ENCODE data around the gene GRM4.

Gene GRM4

DNA sequence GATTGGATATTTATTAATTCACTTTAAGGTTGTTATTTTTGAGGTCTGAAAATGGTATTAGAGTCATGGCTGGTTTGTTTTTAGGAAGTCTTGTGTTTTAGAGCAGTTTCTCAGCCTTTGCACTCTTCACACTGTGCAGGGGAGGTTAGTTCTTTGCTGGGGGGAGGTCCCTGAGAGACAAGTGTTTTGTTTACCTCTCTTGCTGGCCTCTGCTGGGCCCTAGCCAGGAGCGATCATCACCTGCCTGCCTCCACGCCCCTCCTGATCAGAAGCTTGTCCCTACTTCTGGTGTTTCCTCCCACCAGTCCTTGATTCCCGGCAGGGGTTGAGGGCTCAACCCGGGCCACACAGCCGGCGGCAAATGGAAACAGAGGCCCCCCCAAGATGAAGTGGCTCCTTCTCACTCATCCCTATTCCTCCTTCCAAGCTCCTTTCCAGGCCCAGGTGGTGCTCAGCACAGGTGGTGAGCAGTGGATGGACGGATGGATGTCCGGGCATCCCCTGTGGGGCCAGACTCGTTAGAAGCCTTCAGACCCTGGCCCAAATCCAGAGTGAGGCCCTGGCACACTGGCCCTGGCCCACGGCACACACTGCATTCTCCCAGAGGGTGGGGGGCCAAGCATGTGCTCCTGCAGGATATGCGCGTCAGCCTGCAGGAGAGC lies 51.3 kb downstream of the GRM4 start:
- H3K4me3 ChIP-seq (ENCODE audit: low read depth, low read length): no peak overlapping the region
- no peak for DNase-seq (ENCODE audit: low read depth)

DNA sequence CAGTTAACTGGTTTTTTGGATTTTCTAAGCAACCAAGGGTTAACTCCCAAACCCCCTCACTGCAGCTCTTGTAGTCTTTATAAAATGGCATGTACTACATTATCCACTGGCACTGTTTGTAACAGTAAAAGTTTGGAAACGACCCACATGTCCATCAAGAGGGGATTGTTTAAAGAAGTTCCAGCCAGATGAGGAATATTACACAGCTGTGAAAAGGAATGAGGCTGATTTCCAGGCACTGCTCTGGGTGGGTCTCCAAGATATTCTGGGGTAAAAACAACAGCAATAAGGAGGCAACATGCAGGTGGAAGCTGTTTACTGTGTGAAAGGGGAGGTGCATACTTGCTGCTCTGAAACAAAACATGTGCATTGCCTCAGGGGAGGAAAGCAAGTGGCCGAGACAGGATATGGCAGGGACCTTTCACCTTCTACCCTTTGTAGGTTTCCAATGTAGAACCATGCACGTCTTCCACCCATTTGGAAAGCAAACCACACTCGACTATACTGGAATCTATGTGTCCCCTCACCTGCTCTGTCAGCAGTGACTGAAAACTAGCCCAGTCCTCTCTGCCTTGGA lies 51.9 kb downstream of the GRM4 start:
- DNase-seq (ENCODE audit: low read depth): no peak
- H3K4me3 ChIP-seq (ENCODE audit: low read depth, low read length): no peak overlapping the region

DNA sequence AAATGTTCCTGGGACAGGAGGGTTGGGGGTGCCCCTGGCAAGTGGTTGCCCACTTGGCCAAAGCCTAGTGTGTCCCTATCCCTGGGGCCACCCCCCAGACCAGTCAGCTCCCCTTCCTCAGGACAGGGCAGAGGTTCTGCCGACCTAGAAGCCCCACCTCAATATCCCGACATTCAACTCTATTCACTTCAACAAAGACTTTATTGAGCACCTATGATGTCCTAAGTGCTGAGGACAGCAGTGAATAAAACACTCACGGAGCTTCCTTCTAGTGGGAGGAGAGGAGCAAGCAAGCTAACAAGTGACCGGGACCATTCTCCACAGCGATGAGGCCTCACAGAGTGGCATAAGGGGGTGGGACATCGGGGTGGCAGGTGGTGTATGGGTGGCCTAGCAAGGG lies 52.7 kb downstream of the GRM4 start:
- no peak for DNase-seq (ENCODE audit: low read depth)
- no peak overlapping the region for H3K4me3 ChIP-seq (ENCODE audit: low read depth, low read length)

DNA sequence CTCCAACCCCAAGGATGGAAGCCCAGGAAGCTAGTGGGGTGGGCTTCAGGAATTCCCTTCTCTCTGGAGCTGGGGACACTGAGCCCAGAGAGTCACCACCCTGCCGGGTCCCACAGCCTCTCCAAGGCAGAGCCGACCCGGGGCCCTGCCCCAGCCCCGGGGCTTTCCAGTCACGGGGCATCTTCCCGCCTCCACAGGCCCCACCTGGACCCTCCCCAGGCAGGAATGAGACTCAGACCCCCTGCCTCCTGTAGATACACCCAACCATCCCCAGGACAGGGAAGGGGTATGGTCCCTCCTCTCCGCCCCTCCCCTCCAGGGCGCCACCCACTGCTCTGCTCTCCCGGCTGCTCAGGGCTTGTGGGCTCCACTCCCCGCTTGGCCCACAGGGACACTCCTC lies 53.3 kb downstream of the GRM4 start:
- no peak overlapping the region for H3K4me3 ChIP-seq (ENCODE audit: low read depth, low read length)
- no peak for DNase-seq (ENCODE audit: low read depth)

GRCh38 chr6:34090935-34091334 lies 55.0 kb downstream of the GRM4 start:
- H3K4me3 ChIP-seq (ENCODE audit: low read depth, low read length): no peak overlapping the region
- no peak for DNase-seq (ENCODE audit: low read depth)

- no peak for DNase-seq (ENCODE audit: low read depth)
- H3K4me3 ChIP-seq (ENCODE audit: low read depth, low read length): no peak overlapping the region
Measured at GRCh38 chr6:34090529-34090928, 55.4 kb downstream of the GRM4 start.

DNA sequence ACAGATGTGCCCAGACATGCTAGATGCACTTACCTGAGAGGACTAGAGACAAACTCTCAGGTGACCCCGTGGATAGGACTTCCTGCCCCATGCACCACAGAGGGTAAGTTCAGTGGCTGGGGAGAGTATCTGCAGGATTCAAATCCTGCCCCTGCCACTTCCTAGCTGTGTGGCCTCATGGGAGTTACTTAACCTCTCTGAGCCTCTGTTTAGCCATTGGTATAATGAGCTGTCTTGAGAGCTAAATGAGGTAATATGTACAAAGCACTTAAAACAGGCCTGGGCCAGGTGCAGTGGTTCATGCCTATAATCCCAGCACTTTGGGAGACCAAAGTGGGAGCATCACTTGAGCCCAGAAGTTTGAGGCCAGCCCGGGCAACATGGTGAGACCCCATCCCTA lies 59.3 kb downstream of the GRM4 start:
- DNase-seq (ENCODE audit: low read depth): no peak
- H3K4me3 ChIP-seq (ENCODE audit: low read depth, low read length): no peak overlapping the region

DNA sequence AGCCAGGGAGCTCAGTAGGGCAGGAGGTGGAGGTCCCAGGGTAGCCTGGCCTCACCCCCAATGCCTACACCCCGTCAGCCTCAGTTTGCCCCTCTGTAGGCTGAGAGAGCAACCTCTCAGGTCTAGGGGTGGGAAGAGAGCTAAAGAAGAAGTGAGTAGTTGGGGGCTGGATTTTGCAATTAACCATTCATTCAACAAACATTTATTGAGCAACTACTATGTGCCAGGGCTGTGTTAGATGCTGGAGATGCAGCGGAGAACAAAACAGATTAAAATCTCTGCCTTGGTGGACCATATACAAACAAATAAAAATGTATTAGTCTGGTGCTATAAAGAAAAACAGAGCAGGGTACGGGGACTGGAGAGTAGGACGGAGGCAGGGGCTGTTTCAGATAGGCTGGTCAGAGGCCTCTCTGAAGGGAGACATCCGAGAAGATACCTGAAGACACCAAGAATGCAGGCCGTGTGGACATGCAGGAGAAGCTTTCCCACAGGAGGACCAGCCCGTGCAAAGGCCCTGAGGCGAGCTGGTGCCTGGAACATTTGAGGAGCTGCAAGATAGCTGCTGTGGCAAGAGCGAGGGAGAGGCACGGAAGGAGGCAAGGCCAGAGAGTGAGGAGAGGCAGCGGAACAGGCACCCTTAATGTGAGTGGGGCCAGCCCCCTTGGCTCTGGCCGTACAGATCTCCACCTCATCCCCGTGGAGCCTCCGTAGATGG lies 60.3 kb downstream of the GRM4 start:
- H3K4me3 ChIP-seq (ENCODE audit: low read depth, low read length): no peak overlapping the region
- no peak for DNase-seq (ENCODE audit: low read depth)

DNA sequence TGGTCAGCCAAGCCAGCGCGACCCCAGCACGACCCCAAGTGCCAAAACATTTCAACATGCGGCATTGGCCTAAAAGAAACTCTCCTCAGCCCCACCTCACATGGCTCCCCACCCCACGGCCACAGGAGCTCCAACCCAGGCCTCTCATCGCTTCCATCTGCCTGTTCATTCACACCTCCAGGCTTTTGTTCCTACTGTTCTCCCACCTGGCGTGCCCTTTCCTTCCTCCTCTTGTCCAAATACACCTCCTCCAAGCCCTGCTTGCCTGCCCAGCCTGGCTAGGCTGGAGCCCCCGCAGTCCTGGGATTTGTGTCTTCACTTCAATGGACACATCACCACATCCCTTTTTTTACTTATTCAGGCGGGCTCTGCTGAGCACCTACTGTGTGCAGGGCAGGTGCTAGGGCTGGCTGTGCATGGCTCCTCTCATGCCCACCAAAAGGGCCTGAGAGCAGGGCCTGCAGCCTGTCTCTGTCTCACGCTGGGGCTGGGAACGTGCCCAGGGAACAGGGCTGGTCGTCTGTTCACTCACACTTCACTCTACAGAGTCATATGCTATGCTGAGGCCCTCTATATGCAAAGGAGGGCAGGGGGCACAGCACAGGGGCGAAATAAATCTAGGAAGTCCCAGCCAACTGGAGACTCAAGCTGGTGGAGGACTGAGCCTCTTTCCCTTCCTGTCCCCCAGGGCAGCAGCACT lies 61.1 kb downstream of the GRM4 start:
- DNase-seq (ENCODE audit: low read depth): no peak
- H3K4me3 ChIP-seq (ENCODE audit: low read depth, low read length): no peak overlapping the region

DNA sequence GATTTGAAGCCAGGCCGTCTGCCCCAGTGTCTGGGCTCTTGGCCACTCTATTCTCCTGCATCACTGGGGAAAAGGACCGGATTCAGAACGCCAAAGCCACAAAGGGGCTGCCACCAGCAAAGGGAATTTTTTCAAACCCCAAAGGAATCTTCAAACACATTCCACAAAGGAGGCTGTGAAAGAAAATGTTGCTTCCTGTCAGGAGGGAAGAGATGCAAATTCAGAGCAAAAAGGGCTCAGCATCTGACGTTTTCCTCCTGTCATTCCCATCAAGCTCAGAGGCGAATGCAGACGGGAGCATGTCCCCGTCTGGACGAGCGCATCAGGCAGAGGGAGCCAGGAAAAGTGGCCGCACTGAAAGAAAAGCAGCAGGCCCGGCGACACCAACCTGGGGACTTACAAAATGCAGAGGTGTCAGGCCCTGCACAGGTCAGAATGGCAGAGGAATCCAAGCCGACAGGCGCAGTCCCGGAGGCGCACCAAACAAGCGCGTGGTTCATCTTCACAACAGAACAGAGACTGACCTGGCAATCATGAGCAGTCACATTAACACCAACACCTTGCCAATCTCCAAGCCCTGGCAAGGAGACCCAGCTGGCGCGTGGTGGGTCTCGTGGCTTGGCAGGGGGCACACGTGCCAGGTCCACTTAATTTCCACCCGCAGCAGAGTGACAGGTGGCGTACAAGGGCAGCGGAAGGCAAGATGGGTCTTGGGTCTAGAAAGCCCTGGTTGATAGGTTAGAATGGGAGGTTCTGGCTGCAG lies 62.8 kb downstream of the GRM4 start:
- DNase-seq (ENCODE audit: low read depth): no peak
- no peak overlapping the region for H3K4me3 ChIP-seq (ENCODE audit: low read depth, low read length)

DNA sequence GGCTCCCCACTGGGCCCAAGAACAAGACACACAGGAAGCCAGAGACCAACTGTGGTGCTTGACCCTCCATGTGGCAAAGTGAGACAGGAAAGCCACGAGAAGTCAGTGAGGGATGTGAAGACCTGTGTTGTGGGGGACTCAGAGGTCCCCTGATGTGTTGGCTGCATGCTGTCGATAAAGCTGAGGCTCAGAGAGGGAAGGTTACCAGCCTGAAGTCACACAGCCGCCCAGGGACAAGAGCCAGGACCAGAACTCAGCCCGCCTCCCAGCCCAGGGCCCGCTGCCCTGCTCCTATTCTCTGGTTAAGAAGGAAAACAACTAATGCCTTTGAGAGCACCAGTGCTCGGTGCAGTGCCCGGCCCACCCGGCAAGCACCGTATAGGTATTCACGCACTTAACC lies 63.5 kb downstream of the GRM4 start:
- DNase-seq (ENCODE audit: low read depth): no peak

GRCh38 chr6:34080357-34080756 lies 65.5 kb downstream of the GRM4 start:
- DNase-seq (ENCODE audit: low read depth): no peak
- H3K4me3 ChIP-seq (ENCODE audit: low read depth, low read length): no peak overlapping the region

More for the DNA sequence above, 63.5 kb downstream of the GRM4 start:
- H3K4me3 ChIP-seq (ENCODE audit: low read depth, low read length): no peak overlapping the region

DNA sequence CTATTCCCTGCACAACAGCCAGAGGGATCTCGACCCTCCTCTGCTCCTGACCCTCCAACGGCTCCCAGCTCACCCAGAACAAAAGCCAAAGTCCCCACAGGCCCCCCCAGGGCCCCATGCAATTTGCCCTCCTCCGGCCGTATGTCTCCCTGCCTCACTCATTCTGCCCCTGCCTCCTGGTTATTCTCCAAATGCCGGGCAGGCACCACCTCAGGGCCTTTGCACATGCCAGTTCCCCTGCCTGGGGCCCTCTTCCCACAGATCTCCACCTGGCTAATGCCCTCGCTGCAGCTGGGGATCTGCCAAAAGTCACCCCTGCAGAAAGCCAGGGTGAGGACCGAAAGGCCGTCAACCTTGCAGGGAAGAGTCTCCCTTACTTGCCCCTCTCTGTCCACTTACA lies 66.0 kb downstream of the GRM4 start:
- no peak for DNase-seq (ENCODE audit: low read depth)
- no peak overlapping the region for H3K4me3 ChIP-seq (ENCODE audit: low read depth, low read length)

GRCh38 chr6:34075906-34076305 lies 70.0 kb downstream of the GRM4 start:
- no peak for DNase-seq (ENCODE audit: low read depth)
- no peak overlapping the region for H3K4me3 ChIP-seq (ENCODE audit: low read depth, low read length)

DNA sequence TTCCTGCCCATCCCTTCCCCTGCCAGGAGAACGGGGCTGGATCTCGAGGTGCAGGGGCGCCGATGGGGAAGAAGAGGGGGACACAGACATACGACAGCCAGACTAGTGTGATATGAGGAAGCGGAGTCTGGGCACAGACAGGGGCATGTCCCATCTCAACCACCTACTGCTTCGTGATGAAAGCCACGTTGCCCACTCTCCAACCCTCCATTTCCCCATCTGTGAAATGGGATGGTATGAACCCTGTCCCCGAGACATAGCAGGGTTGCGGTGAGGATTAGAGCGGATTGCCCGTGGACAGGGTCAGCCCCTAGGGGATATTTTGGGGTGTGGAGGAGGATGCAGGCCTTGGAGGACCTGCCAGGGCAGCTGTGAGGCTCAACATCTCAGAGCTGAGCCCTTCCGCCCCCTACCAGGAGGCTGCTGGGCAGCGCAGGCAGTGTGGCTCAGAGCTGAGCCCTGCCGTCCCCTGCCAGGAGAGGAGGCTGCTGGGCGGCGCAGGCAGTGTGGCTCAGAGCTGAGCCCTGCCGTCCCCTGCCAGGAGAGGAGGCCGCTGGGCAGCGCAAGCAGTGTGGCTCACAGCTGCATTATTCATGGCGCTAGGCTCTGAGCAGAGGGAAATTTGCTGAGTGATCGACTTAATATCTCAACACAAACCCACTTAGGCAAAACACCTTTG lies 71.7 kb downstream of the GRM4 start:
- no peak overlapping the region for H3K4me3 ChIP-seq (ENCODE audit: low read depth, low read length)
- no peak for DNase-seq (ENCODE audit: low read depth)

GRCh38 chr6:34073540-34073939 lies 72.3 kb downstream of the GRM4 start:
- no peak overlapping the region for H3K4me3 ChIP-seq (ENCODE audit: low read depth, low read length)
- no peak for DNase-seq (ENCODE audit: low read depth)

- no peak for DNase-seq (ENCODE audit: low read depth)
Measured at GRCh38 chr6:34072727-34073126, 73.2 kb downstream of the GRM4 start.

DNA sequence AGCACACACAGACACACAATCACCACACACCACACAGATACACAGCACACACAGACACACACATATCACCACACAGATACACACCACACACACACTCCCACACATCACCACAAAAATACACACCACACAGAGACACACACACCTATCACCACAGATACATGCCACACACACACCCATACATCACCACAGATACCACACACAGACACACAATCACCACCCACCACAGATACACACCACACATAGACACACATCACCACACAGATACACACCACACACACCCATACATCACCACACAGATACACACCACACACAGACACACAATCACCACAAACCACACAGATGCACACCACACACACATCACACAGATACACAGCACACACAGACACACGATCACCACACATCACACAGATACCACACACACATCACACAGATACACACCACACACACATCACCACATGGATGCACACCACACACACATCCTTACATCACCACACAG lies 74.0 kb downstream of the GRM4 start:
- no peak for DNase-seq (ENCODE audit: low read depth)
- no peak overlapping the region for H3K4me3 ChIP-seq (ENCODE audit: low read depth, low read length)

More at GRCh38 chr6:34072727-34073126, 73.2 kb downstream of the GRM4 start:
- no peak overlapping the region for H3K4me3 ChIP-seq (ENCODE audit: low read depth, low read length)
